WTC11 (cell line): ENCODE measurements around the gene VNN1. TPM values are rescaled to one million over a fixed set of nuclear protein-coding genes. Genes with fewer than 3 reads are reported as not detected.

Experiments used
- ATAC-seq: fragments of 200-7000 bp; cut with Tn5 transposase; 2 replicates; pipeline ENCODE4 v1.10.0; 2021; ENCODE audit warnings: mild to moderate bottlenecking, moderate library complexity
- CTCF ChIA-PET: fragments of 300-600 bp; sonication (Branson Sonifier 250); formaldehyde crosslinking; loops from one replicate; lab custom pipeline; 2021; ENCODE audit warnings: antibody characterized with exemption; lab: Charles Lee
- POLR2A ChIA-PET: fragments of 350-600 bp; sonication (Branson Sonifier 250); formaldehyde crosslinking; loops from one replicate; lab custom pipeline; 2021; ENCODE audit warnings: antibody characterized with exemption; lab: Charles Lee
- DNase-seq: peaks from one replicate; pipeline ENCODE4 v3.0.0; 2021; ENCODE audit warnings: low spot score
- H3K27ac Mint-ChIP-seq: 2 replicates; pipeline ENCODE4 v1.8.0; 2021; ENCODE audit warnings: mixed read lengths
- H3K27me3 Mint-ChIP-seq: 2 replicates; pipeline ENCODE4 v1.8.0; 2021; ENCODE audit warnings: low read depth, mild to moderate bottlenecking, moderate library complexity, mixed read lengths
- H3K36me3 Mint-ChIP-seq: 2 replicates; pipeline ENCODE4 v1.8.0; 2021; ENCODE audit warnings: mixed read lengths
- H3K4me1 Mint-ChIP-seq: 2 replicates; pipeline ENCODE4 v1.8.0; 2022; ENCODE audit warnings: mixed read lengths
- H3K4me3 Mint-ChIP-seq: 2 replicates; pipeline ENCODE4 v1.8.0; 2021; ENCODE audit warnings: mild to moderate bottlenecking, moderate library complexity, mixed read lengths
- H3K9me3 Mint-ChIP-seq: 2 replicates; pipeline ENCODE4 v1.8.0; 2021; ENCODE audit warnings: mixed read lengths
- GABPB1 ChIP-seq: sonication (generic); formaldehyde crosslinking; IDR thresholded peaks from 2 replicates; pipeline ENCODE4 v1.8.1; 2023; ENCODE audit warnings: mild to moderate bottlenecking, missing genetic modification reagents
- NFE2L1 ChIP-seq: sonication (generic); formaldehyde crosslinking; IDR thresholded peaks from 2 replicates; pipeline ENCODE4 v1.8.1; 2023; ENCODE audit warnings: missing genetic modification reagents
- NR3C1 ChIP-seq: sonication (generic); formaldehyde crosslinking; conservative IDR thresholded peaks from 2 replicates; pipeline ENCODE4 v1.8.1; 2023; ENCODE audit warnings: low read depth, mild to moderate bottlenecking, missing genetic modification reagents
- ZNF138 ChIP-seq: sonication (generic); formaldehyde crosslinking; conservative IDR thresholded peaks from 2 replicates; pipeline ENCODE4 v1.8.1; 2022; ENCODE audit warnings: mild to moderate bottlenecking, moderate library complexity, missing genetic modification reagents
- ZNF219 ChIP-seq: sonication (generic); formaldehyde crosslinking; IDR thresholded peaks from 2 replicates; pipeline ENCODE4 v1.8.0; 2023; ENCODE audit warnings: missing genetic modification reagents, mild to moderate bottlenecking, borderline replicate concordance
- total RNA-seq: library from RNA; stranded (reverse); gene quantifications from 3 replicates; pipeline ENCODE4 v1.2.3, GENCODE V29; 2021
- TF ChIP-seq, protein P1 (sequence below): sonication (generic); formaldehyde crosslinking; IDR thresholded peaks from 2 replicates; pipeline ENCODE4 v1.8.0; 2023; ENCODE audit warnings: missing genetic modification reagents, mild to moderate bottlenecking, borderline replicate concordance
- TF ChIP-seq, protein P2 (sequence below): sonication (generic); formaldehyde crosslinking; IDR thresholded peaks from 2 replicates; pipeline ENCODE4 v1.8.1; 2022; ENCODE audit warnings: mild to moderate bottlenecking, moderate library complexity, missing genetic modification reagents
- TF ChIP-seq, protein P3 (sequence below): sonication (generic); formaldehyde crosslinking; IDR thresholded peaks from 2 replicates; pipeline ENCODE4 v1.8.1; 2022; ENCODE audit warnings: low read depth, missing genetic modification reagents, borderline replicate concordance
- TF ChIP-seq, protein P4 (sequence below): fragments of 200-600 bp; IDR thresholded peaks from 2 replicates; pipeline ENCODE4 v1.8.0; 2022; ENCODE audit warnings: antibody characterized with exemption
- TF ChIP-seq, protein P5 (sequence below): sonication (generic); formaldehyde crosslinking; IDR thresholded peaks from 2 replicates; pipeline ENCODE4 v1.8.0; 2022; ENCODE audit warnings: mild to moderate bottlenecking, missing genetic modification reagents
- TF ChIP-seq, protein P6 (sequence below): sonication (generic); formaldehyde crosslinking; IDR thresholded peaks from 2 replicates; pipeline ENCODE4 v1.8.0; 2022; ENCODE audit warnings: missing genetic modification reagents

Gene VNN1
- total RNA-seq, 1 experiment from 2014 or later = 0.04 TPM

DNA sequence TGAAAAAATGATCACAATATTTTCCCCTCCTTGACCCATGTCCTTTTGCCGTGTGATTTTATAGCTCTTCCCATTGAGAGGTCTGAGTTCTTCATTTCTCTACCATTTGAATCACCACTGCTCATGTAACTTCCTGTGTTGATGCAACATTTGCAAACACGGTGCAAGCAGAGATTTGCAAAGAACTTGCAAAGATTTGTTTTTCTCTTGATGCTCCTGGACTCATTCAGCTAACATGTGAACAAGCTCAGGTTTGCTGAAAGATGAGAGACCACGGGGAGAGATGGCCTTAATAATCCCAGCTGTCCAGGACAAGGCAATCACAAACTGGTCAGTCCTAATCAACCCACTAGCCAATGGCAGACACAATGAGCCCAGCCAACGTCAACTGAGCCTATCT, 35.3 kb upstream of the VNN1 start:
- ATAC-seq = no peak
- H3K4me1 Mint-ChIP-seq = no peaks in the 10 kb centered on the region
- ChIA-PET POLR2A (no interaction called here), CTCF (interaction anchor here (1.1 kb wide), 1 partner anchor 21 kb away, joined by 4 read pairs; no protein-coding TSS in a partner anchor)
- TF ChIP-seq, protein P1, sequence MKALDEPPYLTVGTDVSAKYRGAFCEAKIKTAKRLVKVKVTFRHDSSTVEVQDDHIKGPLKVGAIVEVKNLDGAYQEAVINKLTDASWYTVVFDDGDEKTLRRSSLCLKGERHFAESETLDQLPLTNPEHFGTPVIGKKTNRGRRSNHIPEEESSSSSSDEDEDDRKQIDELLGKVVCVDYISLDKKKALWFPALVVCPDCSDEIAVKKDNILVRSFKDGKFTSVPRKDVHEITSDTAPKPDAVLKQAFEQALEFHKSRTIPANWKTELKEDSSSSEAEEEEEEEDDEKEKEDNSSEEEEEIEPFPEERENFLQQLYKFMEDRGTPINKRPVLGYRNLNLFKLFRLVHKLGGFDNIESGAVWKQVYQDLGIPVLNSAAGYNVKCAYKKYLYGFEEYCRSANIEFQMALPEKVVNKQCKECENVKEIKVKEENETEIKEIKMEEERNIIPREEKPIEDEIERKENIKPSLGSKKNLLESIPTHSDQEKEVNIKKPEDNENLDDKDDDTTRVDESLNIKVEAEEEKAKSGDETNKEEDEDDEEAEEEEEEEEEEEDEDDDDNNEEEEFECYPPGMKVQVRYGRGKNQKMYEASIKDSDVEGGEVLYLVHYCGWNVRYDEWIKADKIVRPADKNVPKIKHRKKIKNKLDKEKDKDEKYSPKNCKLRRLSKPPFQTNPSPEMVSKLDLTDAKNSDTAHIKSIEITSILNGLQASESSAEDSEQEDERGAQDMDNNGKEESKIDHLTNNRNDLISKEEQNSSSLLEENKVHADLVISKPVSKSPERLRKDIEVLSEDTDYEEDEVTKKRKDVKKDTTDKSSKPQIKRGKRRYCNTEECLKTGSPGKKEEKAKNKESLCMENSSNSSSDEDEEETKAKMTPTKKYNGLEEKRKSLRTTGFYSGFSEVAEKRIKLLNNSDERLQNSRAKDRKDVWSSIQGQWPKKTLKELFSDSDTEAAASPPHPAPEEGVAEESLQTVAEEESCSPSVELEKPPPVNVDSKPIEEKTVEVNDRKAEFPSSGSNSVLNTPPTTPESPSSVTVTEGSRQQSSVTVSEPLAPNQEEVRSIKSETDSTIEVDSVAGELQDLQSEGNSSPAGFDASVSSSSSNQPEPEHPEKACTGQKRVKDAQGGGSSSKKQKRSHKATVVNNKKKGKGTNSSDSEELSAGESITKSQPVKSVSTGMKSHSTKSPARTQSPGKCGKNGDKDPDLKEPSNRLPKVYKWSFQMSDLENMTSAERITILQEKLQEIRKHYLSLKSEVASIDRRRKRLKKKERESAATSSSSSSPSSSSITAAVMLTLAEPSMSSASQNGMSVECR (CRISPR knock-in tag) = no peak
- TF ChIP-seq, protein P2, sequence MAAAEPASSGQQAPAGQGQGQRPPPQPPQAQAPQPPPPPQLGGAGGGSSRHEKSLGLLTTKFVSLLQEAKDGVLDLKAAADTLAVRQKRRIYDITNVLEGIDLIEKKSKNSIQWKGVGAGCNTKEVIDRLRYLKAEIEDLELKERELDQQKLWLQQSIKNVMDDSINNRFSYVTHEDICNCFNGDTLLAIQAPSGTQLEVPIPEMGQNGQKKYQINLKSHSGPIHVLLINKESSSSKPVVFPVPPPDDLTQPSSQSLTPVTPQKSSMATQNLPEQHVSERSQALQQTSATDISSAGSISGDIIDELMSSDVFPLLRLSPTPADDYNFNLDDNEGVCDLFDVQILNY (CRISPR knock-in tag) = no peak
- peak; percentile 99 for TF ChIP-seq GABPB1 (CRISPR knock-in tag)
- no peak for TF ChIP-seq NFE2L1 (CRISPR knock-in tag)
- TF ChIP-seq, protein P3, sequence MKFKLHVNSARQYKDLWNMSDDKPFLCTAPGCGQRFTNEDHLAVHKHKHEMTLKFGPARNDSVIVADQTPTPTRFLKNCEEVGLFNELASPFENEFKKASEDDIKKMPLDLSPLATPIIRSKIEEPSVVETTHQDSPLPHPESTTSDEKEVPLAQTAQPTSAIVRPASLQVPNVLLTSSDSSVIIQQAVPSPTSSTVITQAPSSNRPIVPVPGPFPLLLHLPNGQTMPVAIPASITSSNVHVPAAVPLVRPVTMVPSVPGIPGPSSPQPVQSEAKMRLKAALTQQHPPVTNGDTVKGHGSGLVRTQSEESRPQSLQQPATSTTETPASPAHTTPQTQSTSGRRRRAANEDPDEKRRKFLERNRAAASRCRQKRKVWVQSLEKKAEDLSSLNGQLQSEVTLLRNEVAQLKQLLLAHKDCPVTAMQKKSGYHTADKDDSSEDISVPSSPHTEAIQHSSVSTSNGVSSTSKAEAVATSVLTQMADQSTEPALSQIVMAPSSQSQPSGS (CRISPR knock-in tag) = no peak
- TF ChIP-seq, protein P4, sequence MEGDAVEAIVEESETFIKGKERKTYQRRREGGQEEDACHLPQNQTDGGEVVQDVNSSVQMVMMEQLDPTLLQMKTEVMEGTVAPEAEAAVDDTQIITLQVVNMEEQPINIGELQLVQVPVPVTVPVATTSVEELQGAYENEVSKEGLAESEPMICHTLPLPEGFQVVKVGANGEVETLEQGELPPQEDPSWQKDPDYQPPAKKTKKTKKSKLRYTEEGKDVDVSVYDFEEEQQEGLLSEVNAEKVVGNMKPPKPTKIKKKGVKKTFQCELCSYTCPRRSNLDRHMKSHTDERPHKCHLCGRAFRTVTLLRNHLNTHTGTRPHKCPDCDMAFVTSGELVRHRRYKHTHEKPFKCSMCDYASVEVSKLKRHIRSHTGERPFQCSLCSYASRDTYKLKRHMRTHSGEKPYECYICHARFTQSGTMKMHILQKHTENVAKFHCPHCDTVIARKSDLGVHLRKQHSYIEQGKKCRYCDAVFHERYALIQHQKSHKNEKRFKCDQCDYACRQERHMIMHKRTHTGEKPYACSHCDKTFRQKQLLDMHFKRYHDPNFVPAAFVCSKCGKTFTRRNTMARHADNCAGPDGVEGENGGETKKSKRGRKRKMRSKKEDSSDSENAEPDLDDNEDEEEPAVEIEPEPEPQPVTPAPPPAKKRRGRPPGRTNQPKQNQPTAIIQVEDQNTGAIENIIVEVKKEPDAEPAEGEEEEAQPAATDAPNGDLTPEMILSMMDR = no peak
- no peaks in the 10 kb centered on the region for H3K27me3 Mint-ChIP-seq
- no peak for DNase-seq
- no peaks in the 10 kb centered on the region for H3K36me3 Mint-ChIP-seq
- H3K9me3 Mint-ChIP-seq = no peaks in the 10 kb centered on the region
- H3K4me3 Mint-ChIP-seq = no peak overlapping the region
- no peak overlapping the region for H3K27ac Mint-ChIP-seq

DNA sequence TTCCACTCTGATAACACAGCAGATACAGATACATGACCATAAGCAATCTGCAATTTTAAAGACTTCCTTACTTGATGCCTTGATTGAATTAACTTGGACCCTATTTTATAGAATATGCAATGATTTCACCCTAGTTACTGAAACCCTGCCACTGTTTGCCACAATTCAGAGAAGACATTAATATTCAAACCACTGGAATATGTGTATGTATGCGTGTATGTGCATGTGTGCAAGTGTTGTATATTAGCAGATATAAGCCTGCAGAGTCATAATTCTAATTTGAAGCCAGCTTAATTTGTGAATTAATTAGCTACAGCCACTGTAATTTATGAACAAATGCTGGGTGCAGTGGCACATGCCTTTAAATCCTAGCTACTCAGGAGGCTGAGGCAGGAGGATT, 34.6 kb upstream of the VNN1 start:
- TF ChIP-seq ZNF219 (CRISPR knock-in tag) = no peak
- H3K27ac Mint-ChIP-seq = no peak overlapping the region
- ATAC-seq = no peak
- H3K36me3 Mint-ChIP-seq = no peaks in the 10 kb centered on the region
- ChIA-PET POLR2A (no interaction called here), CTCF (no interaction called here)
- H3K9me3 Mint-ChIP-seq = no peaks in the 10 kb centered on the region
- DNase-seq = no peak
- no peak overlapping the region for H3K4me3 Mint-ChIP-seq
- H3K4me1 Mint-ChIP-seq = no peaks in the 10 kb centered on the region
- no peaks in the 10 kb centered on the region for H3K27me3 Mint-ChIP-seq

DNA sequence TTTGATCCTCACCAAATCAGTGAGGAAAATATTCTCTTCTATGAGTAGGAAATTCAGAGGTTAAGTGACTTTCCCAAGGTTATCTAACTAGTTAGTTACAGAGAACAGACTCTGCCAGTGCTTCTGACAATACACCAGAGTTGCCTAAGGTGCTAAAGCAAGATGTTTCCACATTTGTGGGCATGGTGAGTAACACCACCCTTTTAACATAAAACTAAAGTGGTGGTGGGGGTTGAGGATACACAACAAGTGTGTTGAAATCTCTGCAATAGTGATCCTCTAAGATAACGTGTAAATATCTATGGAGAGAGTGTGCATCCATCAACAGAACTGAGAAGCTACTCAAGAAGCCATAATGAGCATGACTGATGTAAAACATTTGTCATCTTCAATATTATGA, 32.2 kb upstream of the VNN1 start:
- POLR2A ChIA-PET = no interaction called here
- no peak for TF ChIP-seq ZNF138 (CRISPR knock-in tag)
- no peak for TF ChIP-seq NR3C1 (CRISPR knock-in tag)

DNA sequence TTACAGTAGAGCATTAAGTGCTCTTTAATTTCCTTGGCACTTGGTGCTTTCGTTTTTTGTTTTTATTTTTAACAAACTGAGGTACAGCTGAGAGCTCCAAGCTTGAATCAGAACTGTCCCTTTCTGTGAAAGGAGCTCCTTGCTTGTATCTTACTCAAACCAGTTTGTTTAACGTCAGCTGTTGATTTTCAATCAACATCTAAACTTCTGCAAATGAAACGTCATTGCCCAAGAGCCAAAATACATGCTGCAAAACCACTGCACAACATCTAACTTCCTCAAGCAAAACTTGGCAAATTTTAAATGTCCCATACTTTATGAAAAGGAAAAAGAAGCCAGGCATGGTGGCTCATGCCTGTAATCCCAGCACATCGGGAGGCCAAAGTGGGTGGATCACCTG, 28.6 kb upstream of the VNN1 start:
- no peaks in the 10 kb centered on the region for H3K4me1 Mint-ChIP-seq
- ATAC-seq = no peak
- no peak overlapping the region for H3K27ac Mint-ChIP-seq
- no peaks in the 10 kb centered on the region for H3K36me3 Mint-ChIP-seq
- H3K4me3 Mint-ChIP-seq = no peak overlapping the region
- no peak for DNase-seq
- POLR2A ChIA-PET = no interaction called here
- no peaks in the 10 kb centered on the region; the same call in 1 of the 2 replicates for H3K27me3 Mint-ChIP-seq
- CTCF ChIA-PET = no interaction called here
- H3K9me3 Mint-ChIP-seq = peaks cover 7% of the 10 kb centered on the region; the same call in 1 of the 2 replicates
- TF ChIP-seq, protein P5, sequence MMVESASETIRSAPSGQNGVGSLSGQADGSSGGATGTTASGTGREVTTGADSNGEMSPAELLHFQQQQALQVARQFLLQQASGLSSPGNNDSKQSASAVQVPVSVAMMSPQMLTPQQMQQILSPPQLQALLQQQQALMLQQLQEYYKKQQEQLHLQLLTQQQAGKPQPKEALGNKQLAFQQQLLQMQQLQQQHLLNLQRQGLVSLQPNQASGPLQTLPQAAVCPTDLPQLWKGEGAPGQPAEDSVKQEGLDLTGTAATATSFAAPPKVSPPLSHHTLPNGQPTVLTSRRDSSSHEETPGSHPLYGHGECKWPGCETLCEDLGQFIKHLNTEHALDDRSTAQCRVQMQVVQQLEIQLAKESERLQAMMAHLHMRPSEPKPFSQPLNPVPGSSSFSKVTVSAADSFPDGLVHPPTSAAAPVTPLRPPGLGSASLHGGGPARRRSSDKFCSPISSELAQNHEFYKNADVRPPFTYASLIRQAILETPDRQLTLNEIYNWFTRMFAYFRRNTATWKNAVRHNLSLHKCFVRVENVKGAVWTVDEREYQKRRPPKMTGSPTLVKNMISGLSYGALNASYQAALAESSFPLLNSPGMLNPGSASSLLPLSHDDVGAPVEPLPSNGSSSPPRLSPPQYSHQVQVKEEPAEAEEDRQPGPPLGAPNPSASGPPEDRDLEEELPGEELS = no peak
- TF ChIP-seq, protein P6, sequence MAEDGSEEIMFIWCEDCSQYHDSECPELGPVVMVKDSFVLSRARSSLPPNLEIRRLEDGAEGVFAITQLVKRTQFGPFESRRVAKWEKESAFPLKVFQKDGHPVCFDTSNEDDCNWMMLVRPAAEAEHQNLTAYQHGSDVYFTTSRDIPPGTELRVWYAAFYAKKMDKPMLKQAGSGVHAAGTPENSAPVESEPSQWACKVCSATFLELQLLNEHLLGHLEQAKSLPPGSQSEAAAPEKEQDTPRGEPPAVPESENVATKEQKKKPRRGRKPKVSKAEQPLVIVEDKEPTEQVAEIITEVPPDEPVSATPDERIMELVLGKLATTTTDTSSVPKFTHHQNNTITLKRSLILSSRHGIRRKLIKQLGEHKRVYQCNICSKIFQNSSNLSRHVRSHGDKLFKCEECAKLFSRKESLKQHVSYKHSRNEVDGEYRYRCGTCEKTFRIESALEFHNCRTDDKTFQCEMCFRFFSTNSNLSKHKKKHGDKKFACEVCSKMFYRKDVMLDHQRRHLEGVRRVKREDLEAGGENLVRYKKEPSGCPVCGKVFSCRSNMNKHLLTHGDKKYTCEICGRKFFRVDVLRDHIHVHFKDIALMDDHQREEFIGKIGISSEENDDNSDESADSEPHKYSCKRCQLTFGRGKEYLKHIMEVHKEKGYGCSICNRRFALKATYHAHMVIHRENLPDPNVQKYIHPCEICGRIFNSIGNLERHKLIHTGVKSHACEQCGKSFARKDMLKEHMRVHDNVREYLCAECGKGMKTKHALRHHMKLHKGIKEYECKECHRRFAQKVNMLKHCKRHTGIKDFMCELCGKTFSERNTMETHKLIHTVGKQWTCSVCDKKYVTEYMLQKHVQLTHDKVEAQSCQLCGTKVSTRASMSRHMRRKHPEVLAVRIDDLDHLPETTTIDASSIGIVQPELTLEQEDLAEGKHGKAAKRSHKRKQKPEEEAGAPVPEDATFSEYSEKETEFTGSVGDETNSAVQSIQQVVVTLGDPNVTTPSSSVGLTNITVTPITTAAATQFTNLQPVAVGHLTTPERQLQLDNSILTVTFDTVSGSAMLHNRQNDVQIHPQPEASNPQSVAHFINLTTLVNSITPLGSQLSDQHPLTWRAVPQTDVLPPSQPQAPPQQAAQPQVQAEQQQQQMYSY (CRISPR knock-in tag) = no peak
- TF ChIP-seq, protein P4 = no peak
- TF ChIP-seq ZNF138 (CRISPR knock-in tag) = no peak

More for the DNA sequence above, 32.2 kb upstream of the VNN1 start:
- Mint-ChIP-seq H3K9me3 (no peaks in the 10 kb centered on the region), H3K27me3 (no peaks in the 10 kb centered on the region), H3K27ac (no peak overlapping the region), H3K4me1 (no peaks in the 10 kb centered on the region), H3K36me3 (no peaks in the 10 kb centered on the region), H3K4me3 (no peak overlapping the region)
- CTCF ChIA-PET = no interaction called here
- ATAC-seq (no peak), DNase-seq (no peak)
